Measurements from ENCODE around the gene SDHC.
A peak's percentile ranks its signal among the peaks of the same experiment; 100 is the strongest.
"Not testable (repeated sequence)": the region's sequence is repeated elsewhere in the genome, so short reads cannot be mapped to it uniquely, and the experiment has no call there.

SDHC gene

GRCh38 chr1:161389158-161389557, 75.0 kb downstream of the SDHC start:
- not testable (repeated sequence) for DNase-seq

GRCh38 chr1:161389691-161390558, 75.7 kb downstream of the SDHC start:
- peak; percentile 91 for DNase-seq

- DNase-seq: peak; percentile 47
Observed at GRCh38 chr1:161390559-161390858, 76.3 kb downstream of the SDHC start.

- DNase-seq: not testable (repeated sequence)
Observed at GRCh38 chr1:161391136-161391535, 77.0 kb downstream of the SDHC start.

- DNase-seq: no peak
Observed at GRCh38 chr1:161391611-161392010, 77.4 kb downstream of the SDHC start.

GRCh38 chr1:161393151-161393550, 79.0 kb downstream of the SDHC start:
- DNase-seq: no peak

GRCh38 chr1:161397038-161397437, 82.9 kb downstream of the SDHC start:
- DNase-seq: not testable (repeated sequence)

- no peak for DNase-seq
Observed at GRCh38 chr1:161398900-161399256, 84.7 kb downstream of the SDHC start.

- DNase-seq: peak; percentile 90
Observed at GRCh38 chr1:161399257-161399998, 85.2 kb downstream of the SDHC start.

GRCh38 chr1:161402446-161402845, 88.3 kb downstream of the SDHC start:
- DNase-seq: no peak

- no peak for DNase-seq
Observed at GRCh38 chr1:161404051-161404597, 89.9 kb downstream of the SDHC start.

GRCh38 chr1:161406551-161406950, 92.4 kb downstream of the SDHC start:
- not testable (repeated sequence) for DNase-seq

GRCh38 chr1:161407451-161407985, 93.3 kb downstream of the SDHC start:
- no peak for DNase-seq

- no peak for DNase-seq
Observed at GRCh38 chr1:161408429-161409052, 94.4 kb downstream of the SDHC start.

- not testable (repeated sequence) for DNase-seq
Observed at GRCh38 chr1:161409848-161410635, 95.9 kb downstream of the SDHC start.

GRCh38 chr1:161410636-161410970, 96.4 kb downstream of the SDHC start:
- DNase-seq: not testable (repeated sequence)
